ENCODE measurements around the gene ITGBL1. TPM values are rescaled to one million over a fixed set of nuclear protein-coding genes. Genes with fewer than 3 reads are reported as not detected.
"Not testable (repeated sequence)": the region's sequence is repeated elsewhere in the genome, so short reads cannot be mapped to it uniquely, and the experiment has no call there.

ITGBL1 gene
- total and polyA plus RNA-seq, 2 of the 8 experiments (the other 6 are each of a cell fraction or from before 2014, with no cell fraction given): not detected

- H2AK5ac ChIP-seq (ENCODE audit: low read depth, low read length); H3K9ac ChIP-seq (replicated peaks in 1 of 4; ENCODE audit: extremely low read depth in 1 of 4, low read depth in 3 of 4, low read length in 3 of 4); H3K27ac ChIP-seq (ENCODE audit: low read depth, low read length); H3K36me3 ChIP-seq (ENCODE audit: control insufficient read depth in 2 of 4, insufficient read depth in 4 of 4, low read length in 3 of 4); H3K27me3 ChIP-seq (replicated peaks in 1 of 4; ENCODE audit: control insufficient read depth in 3 of 4, extremely low read depth in 1 of 4, insufficient read depth in 3 of 4, low read length in 3 of 4); H2AFZ ChIP-seq (ENCODE audit: low read length); H3K4me1 ChIP-seq (replicated peaks in 1 of 4; ENCODE audit: control insufficient read depth in 3 of 4, insufficient read depth in 4 of 4, low read length in 3 of 4); H3K4me3 ChIP-seq (ENCODE audit: extremely low read depth in 1 of 4, insufficient read depth in 2 of 4, low read depth in 3 of 4, low read length in 4 of 4); H3K79me1 ChIP-seq (ENCODE audit: low read depth, low read length); H3K79me2 ChIP-seq (ENCODE audit: control insufficient read depth in 1 of 2, insufficient read depth in 2 of 2, low read length in 2 of 2); H4K8ac ChIP-seq (ENCODE audit: extremely low read depth, insufficient read depth, low read length); H2BK12ac ChIP-seq (ENCODE audit: low read depth, low read length); H2BK15ac ChIP-seq (ENCODE audit: low read length); H3K9me3 ChIP-seq (ENCODE audit: insufficient read depth in 2 of 2, low read depth in 1 of 2, low read length in 1 of 2); H3K4me2 ChIP-seq (ENCODE audit: insufficient read depth in 1 of 2, low read depth in 2 of 2, low read length in 2 of 2); POLR2A ChIA-PET (ENCODE audit: partially characterized antibody); H4K5ac ChIP-seq (ENCODE audit: insufficient read length, low read depth, low read length); H2BK5ac ChIP-seq (ENCODE audit: low read depth, low read length); H3K56ac ChIP-seq (replicated peaks; ENCODE audit: insufficient read length, low read depth, low read length); H2BK120ac ChIP-seq (replicated peaks; ENCODE audit: low read depth, low read length); H3K23me2 ChIP-seq (ENCODE audit: low read depth, low read length); H3K23ac ChIP-seq (ENCODE audit: insufficient read length); H3K14ac ChIP-seq (ENCODE audit: insufficient read length); H3K4ac ChIP-seq (replicated peaks; ENCODE audit: insufficient read length, low read depth, low read length); FAIRE-seq; DNase-seq (ENCODE audit: low read depth in 1 of 2, low spot score in 2 of 2); H4K91ac ChIP-seq (replicated peaks; ENCODE audit: insufficient read length, low read length); H2BK20ac ChIP-seq (ENCODE audit: low read length); H4K20me1 ChIP-seq (replicated peaks in 1 of 2; ENCODE audit: control insufficient read depth in 1 of 2, insufficient read depth in 2 of 2, low read length in 2 of 2); H3K18ac ChIP-seq (ENCODE audit: extremely low read depth, low read length): not testable (repeated sequence)
- CTCF ChIA-PET (ENCODE audit: partially characterized antibody): interaction anchor here (1.2 kb wide), 1 partner anchor 969 kb away, joined by 3 read pairs; no protein-coding TSS in a partner anchor
- WGBS, 2 experiments (ENCODE audit: extremely low coverage in 1 of 2, insufficient coverage in 1 of 2, insufficient read length in 1 of 2, insufficient replicate concordance in 2 of 2, low coverage in 1 of 2, low lambda C conversion rate in 2 of 2, missing lambda C conversion rate in 1 of 2): 93% methylated on average over 10 of the region's 11 CpGs; no CpG with 5 or more reads in 1 of the 2 experiments
Observed at GRCh38 chr13:101544544-101544943, 92.1 kb downstream of the ITGBL1 start.
